ENCODE measurements around the gene UAP1L1. TPM values are rescaled to one million over a fixed set of nuclear protein-coding genes. Genes with fewer than 3 reads are reported as not detected.

The UAP1L1 gene
- total RNA-seq, 1 experiment from 2014 or later: 6.6 TPM

DNA sequence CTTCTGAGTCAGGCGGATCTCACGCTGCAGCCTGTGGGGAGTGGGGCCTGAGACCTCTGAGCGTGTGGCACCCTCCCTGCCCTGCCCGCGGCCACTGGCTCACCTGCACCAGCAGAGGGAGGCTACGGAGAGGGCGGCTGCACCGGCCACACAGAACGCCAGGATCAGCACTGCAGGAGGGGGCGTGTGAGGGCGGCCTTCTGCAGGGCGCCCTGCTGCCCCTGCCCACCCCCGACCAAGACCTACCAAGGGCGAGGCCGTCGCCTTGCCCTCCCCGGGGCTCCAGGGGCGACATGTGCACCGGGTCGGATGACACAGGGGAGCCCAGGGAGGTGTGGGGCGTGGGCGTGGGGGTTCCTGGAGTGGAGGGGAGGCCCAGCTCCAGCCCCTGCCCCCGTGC is 36.7 kb upstream of the UAP1L1 start:
- H3K79me1 ChIP-seq (ENCODE audit: insufficient read depth, low read depth, low read length, poor library complexity, severe bottlenecking): no peaks in the 10 kb centered on the region
- TF ChIP-seq, protein P1, sequence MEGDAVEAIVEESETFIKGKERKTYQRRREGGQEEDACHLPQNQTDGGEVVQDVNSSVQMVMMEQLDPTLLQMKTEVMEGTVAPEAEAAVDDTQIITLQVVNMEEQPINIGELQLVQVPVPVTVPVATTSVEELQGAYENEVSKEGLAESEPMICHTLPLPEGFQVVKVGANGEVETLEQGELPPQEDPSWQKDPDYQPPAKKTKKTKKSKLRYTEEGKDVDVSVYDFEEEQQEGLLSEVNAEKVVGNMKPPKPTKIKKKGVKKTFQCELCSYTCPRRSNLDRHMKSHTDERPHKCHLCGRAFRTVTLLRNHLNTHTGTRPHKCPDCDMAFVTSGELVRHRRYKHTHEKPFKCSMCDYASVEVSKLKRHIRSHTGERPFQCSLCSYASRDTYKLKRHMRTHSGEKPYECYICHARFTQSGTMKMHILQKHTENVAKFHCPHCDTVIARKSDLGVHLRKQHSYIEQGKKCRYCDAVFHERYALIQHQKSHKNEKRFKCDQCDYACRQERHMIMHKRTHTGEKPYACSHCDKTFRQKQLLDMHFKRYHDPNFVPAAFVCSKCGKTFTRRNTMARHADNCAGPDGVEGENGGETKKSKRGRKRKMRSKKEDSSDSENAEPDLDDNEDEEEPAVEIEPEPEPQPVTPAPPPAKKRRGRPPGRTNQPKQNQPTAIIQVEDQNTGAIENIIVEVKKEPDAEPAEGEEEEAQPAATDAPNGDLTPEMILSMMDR (conservative IDR thresholded peaks at IDR 0.05): no peak
- H3K56ac ChIP-seq (ENCODE audit: insufficient read length, low read depth, low read length): no peak overlapping the region
- H3K79me2 ChIP-seq (ENCODE audit: insufficient read depth, low read length): peaks cover 2% of the 10 kb centered on the region; the same call in 1 of the 2 replicates
- H2AK5ac ChIP-seq (ENCODE audit: insufficient read length, low read length): no peak overlapping the region
- H2BK20ac ChIP-seq (ENCODE audit: low read depth, low read length, poor library complexity, severe bottlenecking): no peak overlapping the region
- Mint-ChIP-seq H3K4me1 (peaks cover 5 to 6% of the 10 kb centered on the region in 2 experiments), H3K4me3 (no peak overlapping the region), H3K27ac (no peak overlapping the region), H3K27me3 (ENCODE audit: low read depth) (peaks cover 10% of the 10 kb centered on the region), H3K9me3 (no peaks in the 10 kb centered on the region), H3K36me3 (ENCODE audit: insufficient read depth in 1 of 3, low read depth in 3 of 3) (peaks cover 0 to 14% (median 5%) of the 10 kb centered on the region in 3 experiments; a peak in 5 of 7 replicates)
- no peaks in the 10 kb centered on the region for H3K4me1 ChIP-seq (ENCODE audit: insufficient read depth, low read length)
- H4K8ac ChIP-seq (replicated peaks; ENCODE audit: insufficient read length, low read depth, low read length): no peak overlapping the region
- no peak overlapping the region for H3K23ac ChIP-seq (ENCODE audit: insufficient read length, low read depth, low read length)
- no peak overlapping the region for H3K4me2 ChIP-seq (ENCODE audit: insufficient read depth, insufficient read length, low read length)
- H2BK120ac ChIP-seq (ENCODE audit: low read depth, low read length, poor library complexity, severe bottlenecking): no peak overlapping the region
- H3K18ac ChIP-seq (ENCODE audit: insufficient read length, low read depth, low read length): no peak overlapping the region
- no peak overlapping the region for H2BK5ac ChIP-seq (ENCODE audit: insufficient read length, low read length)
- no peak overlapping the region for H4K91ac ChIP-seq (ENCODE audit: insufficient read length, low read depth, low read length)
- no peak overlapping the region for H3T11ph ChIP-seq (ENCODE audit: low read length)
- no peak overlapping the region for H2AFZ ChIP-seq (ENCODE audit: low read length)
- WGBS (ENCODE audit: extremely low coverage, insufficient read length, low lambda C conversion rate): no CpG with 5 or more reads among the region's 23 CpGs
- DNase-seq: no peak
- no peak overlapping the region for H2BK12ac ChIP-seq (ENCODE audit: insufficient read length, low read depth, low read length)
- H3K27ac ChIP-seq (ENCODE audit: insufficient read length, low read depth, low read length): no peak overlapping the region
- no peaks in the 10 kb centered on the region for H4K20me1 ChIP-seq (ENCODE audit: control insufficient read depth, insufficient read depth, insufficient read length)
- no peak overlapping the region for H3K14ac ChIP-seq (ENCODE audit: insufficient read depth, low read length)
- H3K9ac ChIP-seq (ENCODE audit: extremely low read depth, insufficient read length, low read length): no peak overlapping the region
- no peak overlapping the region for H2BK15ac ChIP-seq (ENCODE audit: low read depth, low read length)
- no peak overlapping the region for H4K5ac ChIP-seq (ENCODE audit: insufficient read length, low read depth, low read length)
- H3K4ac ChIP-seq (ENCODE audit: low read depth, low read length): no peak overlapping the region
- H3K27me3 ChIP-seq (ENCODE audit: insufficient read depth, low read length): no peaks in the 10 kb centered on the region; the same call in 1 of the 2 replicates
- H3K9me3 ChIP-seq (ENCODE audit: control insufficient read depth, low read depth, low read length): no peaks in the 10 kb centered on the region
- H3K23me2 ChIP-seq (ENCODE audit: insufficient read length, low read depth, low read length, poor library complexity, severe bottlenecking): peaks cover 6% of the 10 kb centered on the region

All from H9 (cell line).